ENCODE results near the gene POC1A.

GRCh38 chr3:52056968-52057811 is 97.0 kb downstream of the POC1A start:
- TF ChIP-seq PATZ1 (CRISPR knock-in tag; IDR thresholded peaks at IDR 0.05; ENCODE audit: borderline replicate concordance) (no peak), RBM39 (optimal IDR thresholded peaks at IDR 0.05; ENCODE audit: low read depth, low read length) (no peak), PHF8 (IDR thresholded peaks at IDR 0.05; ENCODE audit: borderline replicate concordance, low read length) (peak; percentile 28; the same call in 1 of the 2 replicates), HMG20B (CRISPR knock-in tag; IDR thresholded peaks at IDR 0.05) (no peak), HNRNPL (IDR thresholded peaks at IDR 0.05; ENCODE audit: low read depth, low read length) (no peak), RFX7 (CRISPR knock-in tag; IDR thresholded peaks at IDR 0.05) (no peak), JUND (IDR thresholded peaks at IDR 0.05; ENCODE audit: borderline replicate concordance, low read depth, low read length) (no peak), JUND (tag; IDR thresholded peaks at IDR 0.05; ENCODE audit: borderline replicate concordance, low read depth, low read length) (no peak), STAT5B (CRISPR knock-in tag; IDR thresholded peaks at IDR 0.05) (no peak)

Measured in K562 (cell line).